HG03378 (cell line): Measurements from ENCODE around the gene ERH.
"Not testable (repeated sequence)": the region's sequence is repeated elsewhere in the genome, so short reads cannot be mapped to it uniquely, and the experiment has no call there.

Source experiments
- ATAC-seq: cut with Tn5 transposase; IDR thresholded peaks from one replicate; pipeline ENCODE4 v1.9.1; 2021; ENCODE audit warnings: mild to moderate bottlenecking, moderate library complexity; ENCODE audit not compliant: unreplicated experiment

ERH gene

DNA sequence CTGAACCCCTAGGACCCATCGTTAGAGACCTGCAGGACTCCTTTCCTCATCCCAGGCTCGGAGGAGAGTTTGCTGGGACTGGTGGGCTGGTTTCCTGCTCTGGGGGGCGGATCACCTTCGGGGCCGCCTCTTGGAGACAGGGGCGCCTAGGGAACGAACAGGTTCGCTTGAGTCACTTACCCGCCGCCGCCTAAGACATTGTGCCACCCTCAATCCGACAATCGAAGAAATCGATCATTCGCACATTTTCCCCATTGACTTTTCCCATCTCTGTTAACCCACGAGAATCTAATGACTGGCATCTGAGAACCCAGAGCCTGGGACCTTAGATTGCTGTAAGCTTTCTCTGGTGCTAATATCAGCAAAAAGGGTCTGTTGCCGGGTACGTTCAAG lies 715 bp upstream of the ERH start:
- ATAC-seq = no peak

DNA sequence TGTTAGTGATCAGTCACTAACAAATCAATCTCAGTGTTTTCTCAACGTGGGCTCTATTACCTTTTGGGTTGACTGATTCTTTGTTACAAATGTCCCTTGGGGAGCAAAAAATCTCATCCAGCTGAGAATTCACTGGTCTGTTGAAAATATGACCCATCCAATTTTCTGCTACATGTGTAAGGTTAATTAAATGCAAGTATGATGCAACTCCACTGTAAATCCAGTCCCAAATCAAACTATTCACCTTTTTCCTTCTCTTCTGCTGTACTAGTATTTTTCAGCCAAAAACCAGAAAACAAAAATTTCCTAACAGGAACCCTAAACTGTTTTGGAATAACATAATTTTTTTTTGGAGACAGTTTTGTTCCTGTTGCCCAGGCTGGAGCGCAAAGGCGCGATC lies 2.2 kb downstream of the ERH start:
- ATAC-seq = no peak

DNA sequence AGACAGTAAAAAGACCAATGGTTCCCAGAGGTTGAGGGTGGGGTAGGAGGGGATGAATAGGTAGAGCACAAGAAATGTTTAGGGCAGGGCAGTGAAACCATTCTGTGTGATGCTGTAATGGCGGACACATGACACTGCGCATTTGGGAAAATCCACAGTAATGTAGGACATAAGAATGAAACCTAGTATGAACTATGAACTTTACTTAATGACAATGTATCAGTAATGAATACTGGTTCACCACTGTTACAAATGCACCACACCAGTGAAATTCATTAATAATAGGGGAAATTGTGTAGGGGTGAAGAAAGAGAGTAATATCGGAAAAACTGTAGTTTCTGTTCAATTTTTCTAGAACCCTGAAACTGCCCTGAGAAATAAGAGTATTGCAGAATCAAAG lies 5.6 kb downstream of the ERH start:
- ATAC-seq = no peak

DNA sequence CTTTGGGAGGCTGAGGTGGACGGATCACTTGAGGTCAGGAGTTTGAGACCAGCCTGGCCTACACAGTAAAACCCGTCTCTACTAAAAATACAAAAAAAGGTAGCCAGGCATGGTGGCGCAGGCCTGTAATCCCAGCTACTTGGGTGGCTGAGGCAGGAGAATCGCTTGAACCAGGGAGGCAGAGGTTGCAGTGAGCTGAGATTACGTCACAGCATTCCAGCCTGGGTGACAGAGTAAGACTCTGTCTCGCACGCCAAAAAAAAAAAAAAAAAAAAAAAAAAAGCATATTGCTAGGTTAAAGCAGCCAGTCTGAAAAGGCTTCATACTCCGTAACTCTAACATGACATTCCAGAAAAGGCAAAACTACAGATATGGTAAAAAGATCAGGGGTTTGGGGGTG lies 6.7 kb downstream of the ERH start:
- ATAC-seq = not testable (repeated sequence)

DNA sequence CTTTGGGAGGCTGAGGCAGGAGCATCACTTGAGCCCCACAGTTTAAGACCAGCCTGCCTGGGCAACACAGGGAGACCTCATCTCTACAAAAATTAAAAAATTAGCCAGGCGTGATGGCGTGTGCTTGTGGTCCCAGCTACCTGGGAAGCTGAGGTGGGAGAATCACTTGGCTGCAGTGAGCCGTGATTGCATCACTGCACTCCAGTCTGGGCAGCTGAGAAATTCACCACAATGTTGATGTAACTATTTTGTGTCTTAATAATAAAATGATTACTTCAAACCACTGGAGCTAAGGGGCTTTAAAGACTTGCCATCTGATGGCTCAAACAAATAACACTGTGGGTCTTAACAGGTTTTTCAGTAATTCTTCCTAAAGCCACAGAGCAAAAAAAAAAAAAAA lies 10.8 kb downstream of the ERH start:
- no peak for ATAC-seq

DNA sequence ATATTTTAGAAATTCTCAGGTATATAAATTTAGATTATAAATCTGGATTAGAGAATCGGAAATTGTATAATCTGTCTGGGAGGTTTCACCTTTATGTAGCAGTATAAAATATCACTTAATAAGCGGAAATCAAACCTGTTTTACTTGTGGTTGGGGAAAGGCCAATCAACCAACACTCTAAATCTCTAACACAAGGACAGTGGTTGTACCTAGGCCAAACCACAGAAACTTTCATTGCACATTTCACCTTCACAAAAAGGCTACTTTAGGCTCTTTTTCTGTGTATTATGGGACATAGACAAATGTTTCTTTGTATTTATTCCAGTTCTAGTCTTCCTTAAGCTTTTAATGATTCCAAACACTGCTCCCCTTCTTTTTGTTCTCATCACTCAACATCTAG lies 19.8 kb downstream of the ERH start:
- no peak for ATAC-seq

DNA sequence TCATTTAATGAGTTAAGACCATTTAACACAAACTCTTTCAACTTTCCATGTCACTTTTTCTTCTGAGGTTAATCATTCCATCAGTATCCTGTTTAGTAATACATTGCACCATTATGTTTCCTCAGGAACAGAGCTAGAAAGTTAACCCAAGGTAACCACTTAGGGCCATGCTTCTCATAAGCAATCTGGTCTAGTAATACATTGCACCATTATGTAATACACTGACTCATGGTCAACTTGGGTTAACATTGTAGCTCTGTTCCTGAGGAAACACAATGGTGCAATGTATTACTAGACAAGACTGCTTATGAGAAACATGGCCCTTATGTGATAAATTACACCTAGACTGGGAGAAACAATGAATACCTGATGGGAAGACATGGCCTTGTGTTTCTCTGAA lies 21.7 kb downstream of the ERH start:
- ATAC-seq = no peak

DNA sequence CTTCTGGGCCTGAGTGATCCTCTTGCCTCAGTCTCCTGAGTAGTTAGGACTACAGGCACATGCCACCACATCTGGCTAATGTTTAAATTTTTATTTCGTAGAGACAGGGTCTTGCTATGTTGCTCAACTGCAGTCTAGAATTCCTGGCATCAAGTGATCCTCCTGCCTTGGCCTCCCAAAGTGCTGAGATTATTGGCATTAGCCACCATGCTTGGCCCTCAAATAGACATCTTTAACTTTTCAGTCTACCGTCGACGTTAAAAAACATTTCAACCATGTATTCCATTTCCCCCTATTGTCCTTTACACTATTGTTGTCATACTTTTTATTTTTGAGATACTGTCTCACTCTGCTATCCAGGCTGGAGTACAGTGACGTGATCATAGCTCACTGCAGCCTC lies 22.4 kb downstream of the ERH start:
- ATAC-seq = no peak

DNA sequence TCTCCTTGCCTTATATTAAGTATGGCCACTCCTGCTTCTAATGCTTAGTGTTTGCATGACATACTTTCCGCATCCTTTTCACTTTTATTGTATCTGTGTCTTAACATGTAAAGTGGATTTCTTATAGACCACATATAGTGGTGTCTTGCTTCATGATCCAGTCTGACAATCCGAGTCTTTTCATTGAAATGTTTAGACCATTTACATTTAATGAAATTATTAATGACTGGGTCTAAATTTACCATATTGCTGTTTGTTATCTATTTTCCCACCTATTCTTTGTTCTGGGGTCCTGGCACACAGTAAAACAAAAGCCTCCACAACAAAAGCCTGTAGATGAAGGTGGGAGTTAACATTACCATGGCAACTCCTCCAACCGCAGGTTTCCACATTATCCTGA lies 22.9 kb downstream of the ERH start:
- no peak for ATAC-seq

DNA sequence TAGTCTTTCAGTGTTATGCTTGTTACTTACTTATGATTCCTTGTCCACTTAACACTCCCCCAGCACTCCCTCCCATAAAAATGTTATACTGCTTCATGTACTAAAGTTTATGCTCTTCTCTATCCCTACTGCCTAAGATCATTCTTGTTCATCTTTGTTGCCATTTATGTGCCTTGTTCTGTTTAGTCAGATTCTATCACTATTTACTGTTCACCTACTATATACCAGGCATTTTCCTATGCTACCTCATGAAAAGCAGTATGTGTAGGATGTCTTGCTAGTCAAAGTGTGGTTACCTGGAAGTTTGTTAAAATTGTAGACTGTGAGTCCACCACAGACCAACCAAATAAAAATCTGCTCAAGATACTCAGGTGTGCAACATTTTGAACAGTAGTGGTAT lies 23.9 kb downstream of the ERH start:
- ATAC-seq = no peak

DNA sequence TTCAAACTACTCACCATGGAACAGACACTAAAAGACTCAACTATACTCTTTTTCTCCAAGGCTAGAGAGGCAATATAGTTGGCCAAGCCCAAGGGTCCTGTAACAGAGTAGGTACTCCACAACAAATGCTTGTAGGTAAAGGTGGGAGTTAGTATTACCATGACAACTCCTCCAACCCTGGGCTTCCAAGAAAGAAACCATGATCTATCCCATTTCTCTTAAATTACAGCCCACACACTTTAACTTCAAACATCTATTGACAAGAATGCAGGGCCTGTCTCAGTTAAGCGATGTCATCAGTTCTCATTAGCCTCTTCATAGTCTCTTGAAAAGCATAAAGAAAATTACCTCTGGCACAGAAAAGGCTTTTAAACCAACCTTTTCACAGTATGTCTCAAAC lies 25.0 kb downstream of the ERH start:
- ATAC-seq = no peak

DNA sequence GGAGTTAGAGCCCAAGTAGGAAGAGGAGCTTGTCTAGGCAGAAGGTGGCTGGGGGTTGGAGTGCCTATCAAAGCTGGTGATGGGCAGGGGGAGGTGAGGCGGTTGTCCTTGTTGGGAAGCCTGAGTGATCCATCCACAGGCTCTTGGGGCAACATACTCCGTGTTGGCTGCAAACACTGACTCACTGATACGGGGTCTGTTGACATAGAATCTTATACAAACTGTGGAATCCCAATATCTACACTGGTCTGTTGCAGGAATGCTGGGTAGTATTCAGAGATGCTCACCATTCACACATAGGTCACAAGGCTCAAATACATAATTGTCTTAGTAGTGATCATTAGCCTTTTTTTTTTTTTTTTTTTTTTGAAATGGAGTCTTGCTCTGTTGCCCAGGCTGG lies 26.0 kb downstream of the ERH start:
- no peak for ATAC-seq

DNA sequence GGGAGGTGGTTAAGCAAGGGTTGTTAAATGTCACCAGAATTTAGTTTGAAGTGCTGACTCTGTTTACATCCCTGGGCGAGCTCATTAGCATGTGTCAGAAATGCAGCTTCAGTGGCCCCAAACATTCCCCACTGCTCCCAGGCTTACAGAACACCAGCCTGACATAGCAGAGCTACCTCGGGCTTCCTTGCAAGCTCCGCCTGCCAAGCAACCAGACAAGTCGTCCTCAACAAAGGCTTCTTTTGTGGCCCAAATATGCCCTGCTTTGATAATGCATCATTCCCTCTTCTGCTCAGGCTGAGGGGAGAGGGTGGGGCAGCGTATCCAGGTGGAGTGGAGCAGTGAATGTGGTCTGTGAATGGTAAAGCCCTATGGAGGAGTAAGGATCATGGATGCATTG lies 28.0 kb downstream of the ERH start:
- no peak for ATAC-seq

DNA sequence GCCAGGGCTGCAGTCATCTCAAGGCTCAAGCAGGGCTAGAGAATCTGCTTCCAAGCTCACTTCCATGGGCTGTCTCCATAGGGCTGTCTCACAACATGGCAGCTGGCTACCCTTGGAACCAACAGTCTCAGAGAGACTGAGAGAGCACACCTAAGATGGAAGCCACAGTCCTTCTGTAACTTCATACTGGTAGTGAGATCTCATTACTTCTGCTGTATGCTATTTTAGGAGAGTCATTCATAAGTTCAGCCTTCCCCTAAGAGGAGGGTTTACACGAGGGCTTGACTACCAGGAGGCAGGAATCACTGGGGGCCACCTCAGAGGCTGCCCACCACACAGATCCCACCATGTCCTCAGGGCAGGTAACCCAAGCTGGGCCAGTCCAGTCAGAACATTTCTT lies 29.7 kb downstream of the ERH start:
- ATAC-seq = no peak

DNA sequence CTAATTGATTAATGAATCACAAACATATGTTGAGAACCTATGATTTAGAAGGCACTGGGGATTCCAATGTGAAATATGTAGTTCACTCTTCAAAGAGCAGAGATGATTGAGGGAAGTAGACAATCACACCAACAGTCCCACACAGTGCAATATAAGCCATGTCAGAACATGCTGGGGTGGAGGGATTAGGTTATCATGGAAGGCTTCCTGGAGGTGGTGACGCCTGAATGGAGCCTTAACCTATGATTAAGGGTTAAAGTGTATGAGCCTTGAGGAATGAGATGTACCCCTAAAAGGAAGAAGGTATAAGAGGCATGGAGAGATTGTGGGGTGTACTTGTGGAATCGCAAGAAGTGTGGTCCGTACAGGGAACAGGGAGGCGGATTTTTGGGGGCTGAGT lies 31.3 kb downstream of the ERH start:
- ATAC-seq = no peak

DNA sequence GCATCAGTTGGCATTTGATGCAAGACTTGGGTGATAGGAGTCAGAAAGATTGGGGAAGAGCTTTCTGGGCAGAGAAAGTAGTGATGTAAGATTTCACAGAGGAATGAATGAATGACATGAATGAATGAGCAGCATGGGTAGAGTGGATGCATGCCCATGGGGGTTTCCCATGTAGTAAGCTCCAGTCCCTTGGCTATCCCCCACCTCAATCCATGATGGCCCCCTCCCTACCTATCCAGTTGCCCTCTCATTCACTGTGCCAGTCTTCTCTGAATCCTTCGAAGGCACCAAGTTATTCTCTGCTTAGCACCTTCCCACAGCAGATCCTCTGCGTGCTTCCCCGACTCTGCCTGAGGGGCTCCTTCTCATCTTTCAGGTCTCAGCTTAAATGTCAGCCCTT lies 32.0 kb downstream of the ERH start:
- no peak for ATAC-seq

DNA sequence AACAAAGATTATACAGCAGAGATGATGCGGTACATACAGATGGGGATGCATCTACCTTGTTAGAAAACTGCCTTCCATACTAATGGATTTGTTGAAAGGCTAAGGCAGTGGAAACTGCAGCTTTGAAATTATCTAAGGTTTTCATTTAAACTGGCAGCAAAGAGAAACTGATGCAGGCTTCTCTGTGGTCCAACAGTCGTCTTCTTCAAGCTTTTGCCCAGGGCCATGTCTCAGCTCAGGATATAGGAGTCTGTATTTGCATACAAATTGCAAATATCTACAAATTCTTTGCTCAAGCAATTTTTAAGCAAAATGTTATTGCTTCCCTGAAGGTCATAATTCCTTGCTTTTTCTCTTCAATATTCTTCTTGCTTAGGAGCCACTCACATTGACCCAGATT lies 33.7 kb downstream of the ERH start:
- no peak for ATAC-seq

DNA sequence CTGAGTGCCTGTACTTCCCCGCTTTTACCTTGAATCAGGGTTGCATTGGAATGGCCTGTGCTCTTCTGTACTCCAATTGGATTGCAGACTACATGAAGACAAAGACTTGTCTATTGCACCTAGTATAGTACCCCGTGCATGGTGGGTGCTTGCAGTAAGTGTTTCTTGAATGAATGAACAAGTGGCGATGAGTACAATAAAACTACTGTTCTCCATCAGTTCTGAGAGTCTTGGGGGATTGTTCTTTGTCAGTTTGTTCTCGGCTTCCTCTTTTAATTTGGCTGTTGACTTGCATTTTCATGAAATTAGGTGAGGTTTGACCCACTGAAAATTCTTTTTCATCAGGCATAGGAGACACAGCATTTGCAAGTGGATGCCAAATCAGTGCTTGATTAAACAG lies 34.1 kb downstream of the ERH start:
- ATAC-seq = no peak

DNA sequence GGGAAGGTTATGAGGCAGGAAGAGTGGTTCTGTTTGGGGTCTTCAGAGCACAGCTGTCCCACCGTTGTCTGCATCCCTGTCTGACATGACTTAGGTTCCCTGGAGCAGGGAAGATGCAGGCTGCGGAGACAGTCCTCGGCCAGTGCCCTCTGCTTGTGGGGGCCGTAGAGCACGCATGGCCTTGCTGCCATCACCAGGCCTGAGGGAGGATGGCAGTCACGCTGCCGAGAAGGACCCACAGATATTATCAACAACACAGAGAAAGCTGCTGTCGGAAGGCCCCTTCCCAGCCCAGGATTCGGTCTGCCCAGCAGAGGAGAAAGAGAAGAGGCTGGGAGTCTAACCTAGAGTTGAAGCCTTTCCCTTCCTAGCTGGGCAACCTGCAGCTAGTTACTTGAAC lies 35.0 kb downstream of the ERH start:
- no peak for ATAC-seq

DNA sequence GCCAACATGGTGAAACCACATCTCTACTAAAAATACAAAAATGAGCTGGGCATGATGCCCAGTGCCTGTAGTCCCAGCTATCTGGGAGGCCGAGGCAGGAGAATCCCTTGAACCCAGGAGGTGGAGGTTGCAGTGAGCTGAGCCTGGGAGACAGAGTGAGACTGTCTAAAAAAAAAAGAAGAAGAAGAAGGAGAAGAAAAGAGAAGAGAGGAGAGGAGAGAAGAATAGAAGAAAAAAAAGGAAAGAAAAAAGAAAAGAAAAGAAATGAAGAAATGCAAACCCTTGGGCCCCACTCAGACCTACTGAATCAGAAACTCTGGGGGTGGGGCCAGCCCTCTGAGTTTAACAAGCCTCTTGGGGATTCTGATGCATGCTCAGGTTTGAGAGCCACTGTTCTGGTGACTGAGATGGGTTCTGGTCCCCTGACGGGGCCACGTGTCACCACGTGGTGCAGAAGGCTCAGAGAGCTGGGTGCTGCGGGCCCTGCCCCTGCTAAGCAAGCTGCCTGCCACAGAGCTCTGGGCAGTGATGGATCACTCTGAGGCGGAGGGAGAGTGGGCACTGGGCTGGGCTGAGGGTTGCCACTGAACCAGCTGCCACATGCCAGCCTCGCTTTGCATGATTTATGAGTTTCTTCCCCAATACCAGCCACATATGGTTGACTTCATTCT lies 37.5 kb downstream of the ERH start:
- ATAC-seq = no peak

DNA sequence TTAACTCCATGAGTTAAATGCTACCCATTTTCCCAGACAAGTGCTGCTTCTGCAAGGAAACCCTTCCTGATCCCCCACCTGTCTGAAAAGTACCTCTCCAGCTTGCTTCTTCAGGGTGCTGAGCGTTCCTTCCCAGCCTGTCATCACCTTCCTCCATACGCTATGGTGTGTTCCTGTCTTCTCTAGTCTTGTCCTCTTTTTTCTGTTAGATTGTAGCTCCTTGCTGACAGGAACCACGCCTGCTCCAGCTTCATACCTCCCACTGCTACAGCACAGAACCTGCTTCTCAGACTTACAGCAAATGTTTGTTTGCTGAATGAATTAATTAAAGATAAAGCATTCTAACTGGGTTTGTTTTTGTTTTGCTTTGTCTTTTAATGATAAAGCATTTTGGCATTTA lies 39.1 kb downstream of the ERH start:
- no peak for ATAC-seq

DNA sequence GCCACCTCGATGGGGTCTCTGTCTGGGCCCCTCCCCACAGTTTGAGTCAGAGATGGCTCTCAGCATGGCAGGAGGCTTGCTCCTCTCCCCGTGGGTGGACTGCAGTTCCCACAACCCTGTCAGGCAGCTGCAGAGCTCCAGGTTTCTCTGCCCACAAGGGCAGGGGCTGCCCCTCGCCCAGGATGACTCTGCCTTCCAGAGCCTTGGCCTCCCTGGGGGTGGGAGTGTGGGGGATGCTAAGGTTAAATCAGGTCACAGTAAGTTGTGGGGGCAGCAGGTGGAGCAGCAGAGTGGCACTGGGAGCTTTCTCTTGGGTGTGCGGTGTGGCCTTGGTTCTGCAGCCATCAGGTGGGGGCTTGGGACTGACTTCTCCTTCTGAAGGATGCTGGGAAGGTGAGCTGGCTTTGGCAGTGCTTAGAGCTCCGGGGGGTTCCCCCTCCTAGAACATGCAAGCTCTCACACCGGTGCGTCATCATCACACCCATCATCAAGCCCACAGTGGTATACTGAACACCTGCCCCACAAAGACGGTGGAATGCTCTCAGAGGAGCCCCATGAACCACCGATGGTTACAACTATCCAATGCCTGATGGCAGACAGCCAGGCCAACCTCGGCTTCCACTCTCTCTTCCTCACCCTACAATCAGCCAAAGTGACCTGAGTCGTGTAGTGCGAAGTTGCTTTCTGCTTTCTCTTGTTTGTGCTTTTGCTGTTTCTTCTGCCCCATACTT lies 39.7 kb downstream of the ERH start:
- no peak for ATAC-seq
